ENCODE data around the gene SKP1. TPM values are rescaled to one million over a fixed set of nuclear protein-coding genes. Genes with fewer than 3 reads are reported as not detected.

SKP1 gene
- total RNA-seq, 1 donor from 2014 or later = 178 TPM

GRCh38 chr5:134113902-134114875 is 62.6 kb downstream of the SKP1 start, which contains the start of gene TCF7:
TSS of gene TCF7 (plus strand) at chr5:134114681. CDS start at chr5:134114907, 226 bp downstream.
- DNase-seq = peak; percentile 46

DNA sequence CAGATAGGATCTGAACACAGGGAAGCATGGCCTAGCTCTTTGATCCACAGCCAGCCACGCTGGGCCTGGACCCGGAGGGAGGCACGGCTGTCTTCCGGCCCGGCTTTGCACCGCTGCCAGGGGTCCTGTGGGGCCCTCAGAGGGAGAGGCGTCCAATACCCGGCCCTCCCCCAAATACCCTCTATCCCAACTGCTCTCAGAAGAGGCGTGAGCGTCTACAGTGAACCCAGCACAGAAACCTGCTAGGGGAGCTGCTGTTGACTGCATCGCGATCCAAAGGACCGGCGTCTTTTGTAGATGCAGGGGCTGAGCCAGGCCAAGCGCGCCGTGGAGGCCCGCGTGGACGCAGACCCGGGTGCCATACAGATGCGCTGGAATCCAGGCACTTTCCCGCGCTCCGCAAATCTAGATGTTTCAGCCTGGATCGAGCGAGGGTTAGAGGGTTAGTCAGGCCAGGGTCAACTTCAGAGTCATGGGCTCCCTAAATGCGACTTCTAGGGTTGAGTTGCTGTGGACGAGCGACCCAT is 63.3 kb downstream of the SKP1 start:
- DNase-seq = no peak

DNA sequence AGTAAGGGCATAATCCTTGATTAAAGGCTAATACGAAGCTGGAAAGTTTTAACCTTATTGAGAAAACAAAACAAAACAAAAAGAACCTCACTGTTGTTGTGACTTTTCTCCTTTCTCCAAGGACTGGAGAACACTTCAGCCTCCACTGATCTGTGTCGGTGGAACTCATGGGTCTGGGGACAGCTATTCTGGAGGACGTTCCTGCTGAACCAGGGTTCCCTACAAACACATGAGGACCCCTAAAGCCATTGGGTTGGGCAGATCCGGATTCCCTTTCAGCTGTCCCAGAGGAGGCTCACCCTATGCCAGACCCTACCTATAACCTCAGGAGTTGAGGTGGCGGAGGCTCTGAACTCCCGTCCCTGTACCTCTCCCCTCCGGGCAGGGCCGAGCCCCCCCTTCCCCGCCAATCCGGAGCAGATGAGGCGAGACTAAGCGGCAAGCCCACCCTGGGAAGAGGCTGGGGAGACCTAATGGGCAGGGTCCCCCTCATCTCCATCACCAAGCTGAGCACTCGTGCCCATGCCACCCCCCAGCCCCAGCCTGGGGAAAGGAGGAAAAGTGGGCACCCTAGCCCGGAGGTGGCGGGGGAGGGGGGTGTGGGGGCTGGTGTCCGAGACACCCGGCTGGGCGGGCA is 63.9 kb downstream of the SKP1 start:
- no peak for DNase-seq

DNA sequence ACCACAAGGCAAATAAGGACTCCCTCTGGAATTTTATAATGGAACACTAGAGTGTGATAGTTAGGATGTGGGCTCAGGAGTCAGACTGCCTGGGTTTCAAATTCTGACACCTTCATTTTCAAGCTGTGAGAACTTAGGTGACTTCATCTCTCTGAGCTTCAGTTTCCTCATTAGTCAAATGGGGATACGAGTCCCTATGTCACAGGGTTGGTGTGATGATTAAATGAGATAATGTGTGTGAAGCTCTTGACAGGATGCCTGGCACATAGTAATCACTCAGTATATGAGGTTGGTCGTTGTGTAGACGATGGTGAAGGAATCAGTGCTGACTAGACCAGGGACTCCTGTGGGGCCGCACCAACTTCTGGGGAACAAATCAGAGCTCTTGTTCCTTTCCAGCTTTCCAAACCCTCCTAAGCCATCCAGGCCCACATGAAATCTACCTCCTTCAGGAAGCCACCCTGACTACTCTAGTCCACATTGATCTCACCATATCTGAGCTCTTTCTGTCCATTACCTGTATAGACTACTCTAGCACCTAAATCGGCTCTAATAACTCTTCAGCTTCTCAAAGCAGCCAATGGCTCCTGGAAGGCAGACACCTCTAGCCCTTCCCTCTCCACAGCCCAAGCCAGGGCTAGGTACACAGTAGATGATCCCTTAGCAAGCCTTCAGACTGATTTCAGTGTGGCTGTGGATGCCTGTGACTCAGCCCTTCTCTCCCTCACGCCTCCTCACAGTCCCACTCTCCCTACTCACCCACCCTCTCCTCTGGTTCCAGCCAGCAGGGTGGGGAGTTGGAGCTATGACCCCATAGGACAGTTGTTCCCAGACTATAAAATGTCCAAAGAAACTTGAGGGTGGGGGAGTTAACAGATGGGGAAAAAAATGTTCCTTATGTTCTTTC is 64.8 kb downstream of the SKP1 start:
- DNase-seq = no peak

DNA sequence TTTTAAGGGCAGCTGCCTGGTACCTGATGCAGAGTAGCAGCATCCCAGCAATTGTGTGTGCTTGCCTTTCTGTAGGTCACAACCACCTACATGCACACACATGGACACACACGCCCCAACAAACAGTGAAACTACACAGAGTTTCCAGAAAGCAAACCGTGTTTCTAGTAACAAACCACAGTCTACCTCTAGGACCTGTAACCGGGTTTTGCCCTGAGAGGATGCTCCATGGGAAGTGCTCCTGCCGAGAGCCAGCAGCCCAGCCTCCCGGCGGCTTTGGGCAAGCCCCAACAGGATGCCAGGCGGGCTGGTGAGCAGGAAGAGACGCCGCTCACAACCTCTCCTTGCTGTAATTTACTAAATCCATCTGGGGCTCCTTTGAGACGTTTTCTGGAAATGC is 66.4 kb downstream of the SKP1 start:
- DNase-seq = no peak

DNA sequence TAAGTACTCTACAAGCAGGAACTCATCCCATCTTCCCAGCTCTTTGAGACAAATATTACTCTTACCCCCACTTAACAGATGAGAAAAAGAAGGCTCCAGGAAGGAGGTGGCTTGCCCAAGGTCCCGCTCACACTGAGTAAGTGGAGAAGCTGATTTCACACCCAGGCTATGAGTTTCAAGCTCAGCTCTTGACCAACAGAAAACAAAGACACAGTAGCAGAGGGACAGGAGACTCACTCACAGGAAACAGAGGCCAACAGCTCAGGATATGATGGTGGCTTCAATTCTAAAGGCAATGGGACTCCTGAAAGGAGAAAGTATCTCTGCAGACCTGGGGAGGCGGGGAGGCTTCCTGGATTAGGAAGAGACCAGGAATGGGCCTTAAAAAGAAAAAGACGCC is 69.0 kb downstream of the SKP1 start:
- DNase-seq = no peak

DNA sequence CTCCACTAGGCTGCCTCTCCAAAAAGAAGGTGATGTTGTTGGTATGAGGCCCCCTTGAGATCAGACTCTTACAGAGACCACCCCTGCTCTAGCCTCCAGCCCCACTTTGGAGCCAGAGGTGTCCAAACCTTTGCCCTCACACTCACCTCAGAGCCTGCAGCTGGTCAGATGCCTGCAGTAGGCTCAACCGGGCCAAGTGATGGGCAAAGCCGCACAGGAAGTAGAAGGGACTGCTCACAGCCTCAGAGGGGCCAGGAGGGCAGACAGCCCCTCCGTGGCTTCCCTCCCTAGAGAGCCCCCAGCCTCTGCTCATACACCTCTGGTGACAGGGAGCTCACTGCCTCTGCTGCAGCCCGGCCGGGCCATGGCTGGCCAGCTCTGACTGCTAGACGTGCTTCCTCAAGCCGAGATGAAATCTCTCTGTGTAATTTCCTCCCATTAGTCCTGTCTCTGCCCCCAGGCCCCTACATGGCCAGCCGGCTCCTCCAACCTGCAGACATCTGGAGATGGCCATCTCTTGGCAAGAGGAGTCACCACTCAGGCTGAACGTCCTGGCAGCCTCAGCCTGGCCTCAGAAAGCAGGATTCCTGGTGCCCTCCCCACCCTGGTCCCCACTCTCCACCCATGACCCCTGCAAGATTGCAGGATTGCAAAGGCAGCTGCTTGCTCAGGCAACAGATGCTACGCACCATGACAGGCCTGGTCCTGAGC is 69.6 kb downstream of the SKP1 start:
- DNase-seq = no peak

GRCh38 chr5:134103998-134104654 is 72.6 kb downstream of the SKP1 start:
- DNase-seq = no peak

- DNase-seq = no peak
Observed at GRCh38 chr5:134103397-134103796, 73.4 kb downstream of the SKP1 start.

- peak; percentile 12 for DNase-seq
Observed at GRCh38 chr5:134101686-134102439, 74.9 kb downstream of the SKP1 start.

DNA sequence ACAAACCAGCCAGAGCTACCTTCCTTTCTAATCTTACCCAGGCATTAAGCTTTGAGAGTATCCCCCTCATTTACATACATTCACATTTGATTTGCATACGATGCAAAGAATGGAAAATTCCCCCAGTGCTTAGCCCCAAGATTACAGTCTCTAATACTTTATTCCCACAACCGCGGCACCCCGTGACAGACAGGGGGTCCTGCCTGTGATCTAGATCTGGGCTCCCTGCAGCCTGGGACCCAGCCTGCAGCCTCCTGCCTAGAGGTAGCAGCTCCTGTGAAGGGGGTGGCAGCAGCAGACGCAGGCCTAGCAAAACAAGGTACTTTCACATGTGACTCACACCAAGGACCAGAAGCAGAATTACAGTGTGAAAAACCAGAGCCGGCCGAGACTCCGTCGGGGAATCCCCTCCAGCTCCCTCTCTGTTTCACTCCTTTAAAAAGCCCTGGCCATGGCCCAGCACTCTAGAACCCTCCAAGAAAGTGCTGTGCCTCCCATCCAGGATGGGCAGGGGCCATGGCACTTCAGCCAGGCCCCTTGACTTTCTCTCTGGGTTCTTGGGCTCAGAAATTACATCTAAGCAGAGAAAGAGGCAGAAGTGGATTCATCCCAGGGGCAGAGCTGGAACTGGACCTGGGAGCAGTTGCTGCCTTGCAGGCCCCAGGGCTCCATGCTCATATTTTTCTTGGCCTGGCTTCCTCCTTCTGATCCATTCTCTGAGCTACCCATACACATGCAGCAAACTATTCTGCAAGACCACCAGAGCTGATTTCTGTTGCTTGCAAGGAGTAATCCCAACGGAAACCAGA is 76.3 kb downstream of the SKP1 start:
- no peak for DNase-seq

- DNase-seq = no peak
Observed at GRCh38 chr5:134099939-134100282, 76.8 kb downstream of the SKP1 start.

DNA sequence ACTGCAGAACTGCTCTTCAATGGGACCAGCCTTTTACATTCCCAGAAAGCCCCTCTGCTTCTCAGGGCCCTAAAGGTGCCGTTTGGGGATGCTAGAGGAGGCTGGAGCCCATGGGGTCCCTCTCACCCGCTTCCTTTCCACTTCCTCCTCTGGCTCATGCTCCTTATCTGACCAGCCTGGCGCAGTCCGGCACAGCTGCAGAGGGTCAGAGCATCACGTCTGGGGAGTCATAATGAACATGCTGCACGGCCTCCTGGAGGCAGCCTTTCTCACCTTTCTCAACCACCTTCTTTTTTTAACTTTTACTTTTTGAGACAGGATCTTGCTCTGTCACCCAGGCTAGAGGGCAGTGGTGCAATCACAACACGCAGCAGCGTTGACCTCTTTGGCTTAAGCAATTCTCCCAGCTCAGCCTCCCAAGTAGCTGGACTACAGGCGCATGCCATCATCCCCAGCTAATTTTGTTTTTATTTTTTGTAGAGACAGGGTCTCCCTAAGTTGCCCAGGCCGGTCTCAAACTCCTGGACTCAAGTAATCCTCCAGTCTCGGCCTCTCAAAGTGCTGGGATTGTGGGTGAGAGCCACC is 77.4 kb downstream of the SKP1 start:
- no peak for DNase-seq

Small RNA genes within 50 kb of the gene (small RNA-seq; reads per million reads assigned to genes)
- gene MIR3661 = not detected

Other genes with a start within 250 kb of the SKP1 start
- gene C5orf15, start 208.3 kb downstream of the SKP1 start, total RNA-seq = 56.3 TPM
- 209 TPM for gene VDAC1, start 172.0 kb downstream of the SKP1 start, total RNA-seq
- gene TCF7, start 62.3 kb downstream of the SKP1 start, total RNA-seq = not detected
- 128 TPM for gene PPP2CA, start 49.1 kb upstream of the SKP1 start, total RNA-seq
- 15.0 TPM for gene CDKL3, start 190.2 kb upstream of the SKP1 start, total RNA-seq
- 83.4 TPM for gene UBE2B, start 194.6 kb upstream of the SKP1 start, total RNA-seq
- gene CDKN2AIPNL, start 234.9 kb upstream of the SKP1 start, total RNA-seq = 52.9 TPM

Measured in occipital lobe (tissue), 3 donors.